ENCODE data around the gene RAD1. TPM values are rescaled to one million over a fixed set of nuclear protein-coding genes. Genes with fewer than 3 reads are reported as not detected.

The RAD1 gene
- total RNA-seq, 2 donors from 2014 or later = 12.3 to 12.8 TPM

DNA sequence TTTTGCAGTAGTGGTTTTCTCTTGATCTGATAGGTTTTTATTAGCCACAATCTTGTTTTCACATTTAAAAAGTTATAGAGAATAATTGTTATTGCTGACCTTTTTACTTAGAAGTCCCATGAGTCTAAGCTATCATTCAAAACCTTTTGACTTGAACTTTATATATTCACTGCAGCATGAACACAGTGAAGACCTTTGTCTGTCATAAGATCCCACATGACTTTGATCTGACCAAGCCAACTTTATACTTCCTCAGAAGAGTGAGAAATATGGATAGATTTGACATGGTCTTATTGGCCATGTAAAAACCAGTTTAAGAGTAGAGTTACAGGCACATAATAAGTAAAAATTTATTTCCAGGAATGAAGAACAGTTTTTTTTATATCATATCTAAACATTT lies 34.1 kb downstream of the RAD1 start:
- ATAC-seq (no peak), DNase-seq (no peak)
- intact Hi-C loops (cut with DNase I, micrococcal nuclease) = no loop called here

DNA sequence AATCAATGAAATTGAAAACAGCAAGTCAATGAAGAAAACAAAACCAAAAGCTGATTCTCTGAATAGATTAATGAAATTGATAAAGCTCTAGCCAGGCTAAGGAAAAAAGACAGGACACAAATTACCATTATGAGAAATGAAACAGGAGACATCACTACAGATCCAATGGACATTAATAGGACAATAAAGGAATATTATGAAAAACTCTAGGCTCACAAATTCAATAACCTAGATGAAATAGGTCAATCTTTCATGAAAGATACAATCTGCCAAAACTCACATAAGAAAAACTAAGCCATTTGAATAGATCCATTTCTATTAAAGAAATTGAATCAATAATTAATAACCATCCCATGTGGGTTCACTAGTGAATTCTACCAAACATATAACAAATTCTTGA lies 39.0 kb downstream of the RAD1 start:
- intact Hi-C loops (cut with DNase I, micrococcal nuclease) = no loop called here
- DNase-seq (no peak), ATAC-seq (no peak)

DNA sequence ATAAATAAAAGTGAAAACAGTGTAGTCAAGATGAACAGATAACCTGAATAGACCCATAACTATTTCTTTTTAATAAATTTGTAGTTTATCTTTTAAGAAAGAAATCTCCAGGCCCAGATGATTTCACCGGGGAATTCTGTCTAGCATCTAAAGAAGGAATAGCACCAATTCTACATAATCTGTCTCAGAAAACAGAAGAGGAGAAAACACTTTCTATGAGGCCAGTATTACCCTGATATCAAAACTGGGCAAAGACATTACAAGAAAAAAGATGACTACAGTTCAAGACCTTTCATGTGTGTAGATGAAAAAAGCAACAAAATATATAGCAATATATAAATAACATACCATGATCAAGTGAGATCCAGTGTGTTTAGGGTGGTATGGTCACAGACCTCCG lies 44.9 kb downstream of the RAD1 start:
- DNase-seq (no peak), ATAC-seq (no peak)
- intact Hi-C loops (cut with DNase I, micrococcal nuclease) = no loop called here

DNA sequence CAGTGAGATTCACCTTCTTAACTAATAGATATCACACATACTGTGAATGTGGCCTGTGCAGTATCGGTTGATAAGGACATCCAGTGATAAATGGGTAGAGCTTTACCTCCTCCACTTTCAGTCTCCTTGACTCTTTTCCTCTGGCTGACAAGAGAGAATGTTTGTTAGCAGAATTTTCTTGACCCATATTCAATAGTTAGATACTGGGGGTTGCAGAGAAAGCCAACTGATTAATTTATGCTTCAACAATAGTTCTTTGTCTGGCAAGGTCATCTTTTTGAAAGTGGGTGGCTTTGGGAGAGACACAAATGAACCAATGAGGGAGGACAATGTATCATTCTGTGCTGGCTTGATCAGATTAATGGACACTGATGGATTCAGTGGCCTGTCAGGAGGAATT lies 46.0 kb downstream of the RAD1 start:
- ATAC-seq (no peak), DNase-seq (no peak)
- intact Hi-C loops (cut with DNase I, micrococcal nuclease) = no loop called here

DNA sequence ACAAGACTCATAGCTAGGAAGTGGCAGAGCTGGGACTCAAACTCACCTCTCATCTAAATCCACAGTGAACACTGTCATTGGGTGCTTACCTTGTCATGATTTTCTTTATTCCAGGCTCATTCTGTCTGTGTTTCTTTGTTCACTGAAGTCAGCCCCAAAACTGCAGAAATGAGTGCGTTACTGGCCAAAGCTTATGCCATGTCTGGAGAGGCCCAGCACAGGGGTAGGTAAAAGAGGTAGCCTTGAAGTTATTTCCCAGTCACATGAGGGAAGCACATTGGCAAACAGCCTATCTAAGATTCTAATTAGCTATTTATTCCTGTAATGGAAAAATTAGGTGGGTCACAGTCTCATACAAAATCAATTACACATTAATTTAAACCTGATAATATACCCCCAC lies 46.5 kb downstream of the RAD1 start:
- ATAC-seq (no peak), DNase-seq (no peak)
- intact Hi-C loops (cut with DNase I, micrococcal nuclease) = no loop called here

DNA sequence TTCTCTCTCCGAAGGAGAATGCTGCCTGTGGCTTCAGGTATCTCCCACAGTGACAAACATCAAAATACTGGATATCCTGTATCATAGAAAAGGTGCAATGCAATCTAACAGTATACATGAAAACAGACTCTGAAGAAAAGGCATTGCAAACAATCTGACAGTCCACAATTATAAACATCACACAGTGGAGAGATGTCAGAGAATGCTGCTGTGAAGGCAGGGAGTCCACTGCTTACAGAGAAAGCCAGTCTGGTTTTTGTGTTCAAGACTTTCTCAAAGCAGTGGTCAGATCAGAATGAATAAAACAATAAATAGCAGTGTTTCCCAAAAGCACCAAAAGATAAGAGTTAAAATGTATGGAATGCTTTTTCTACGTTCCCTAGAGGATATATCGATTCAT lies 47.6 kb downstream of the RAD1 start:
- intact Hi-C loops (cut with DNase I, micrococcal nuclease) = no loop called here
- ATAC-seq (no peak), DNase-seq (no peak)

DNA sequence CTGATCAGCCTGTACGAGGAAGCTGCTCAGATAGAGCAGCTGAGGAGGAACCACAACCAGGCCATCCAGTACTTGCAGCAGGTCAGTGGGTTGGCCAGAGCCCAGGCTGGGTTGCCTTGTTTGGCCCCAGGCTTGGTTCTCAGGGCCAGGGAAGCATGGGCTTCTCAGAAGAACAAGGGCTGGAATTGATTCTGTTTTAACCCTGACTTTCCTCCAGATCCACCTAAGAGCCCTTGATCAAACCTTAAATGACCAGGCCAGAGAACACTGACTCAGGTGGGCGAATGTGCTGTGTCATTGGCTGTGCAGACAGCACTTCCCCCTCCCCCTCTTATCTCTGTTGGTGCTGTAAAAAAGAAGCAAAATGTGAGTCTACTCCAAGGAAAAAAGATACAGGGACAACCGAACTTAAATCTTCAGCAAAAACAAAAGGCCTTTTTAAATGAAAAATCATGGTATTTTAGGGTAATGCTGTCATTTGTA lies 48.3 kb downstream of the RAD1 start:
- no peak for ATAC-seq
- DNase-seq = peak in 1 of 2 donors; percentile 5
- intact Hi-C loops (cut with DNase I, micrococcal nuclease) = no loop called here

DNA sequence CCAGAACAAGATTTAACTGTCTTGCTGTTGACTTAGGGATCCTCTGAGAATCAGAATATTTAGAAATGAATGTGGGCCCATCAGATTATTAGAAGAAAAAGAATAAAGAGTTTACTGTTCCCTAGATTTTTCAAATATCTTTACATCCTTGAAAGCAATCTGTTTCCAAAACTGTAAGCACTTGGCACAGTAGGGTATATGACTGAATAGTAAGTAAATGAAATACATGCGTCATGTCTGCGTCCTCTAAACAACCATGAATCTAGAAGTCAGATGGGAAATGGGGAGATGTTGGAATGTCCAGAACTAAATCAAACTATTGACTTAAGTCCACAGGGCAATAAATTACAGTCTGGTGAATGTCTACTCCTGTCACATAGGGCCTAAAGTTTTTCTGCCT lies 50.2 kb downstream of the RAD1 start:
- ATAC-seq = no peak

DNA sequence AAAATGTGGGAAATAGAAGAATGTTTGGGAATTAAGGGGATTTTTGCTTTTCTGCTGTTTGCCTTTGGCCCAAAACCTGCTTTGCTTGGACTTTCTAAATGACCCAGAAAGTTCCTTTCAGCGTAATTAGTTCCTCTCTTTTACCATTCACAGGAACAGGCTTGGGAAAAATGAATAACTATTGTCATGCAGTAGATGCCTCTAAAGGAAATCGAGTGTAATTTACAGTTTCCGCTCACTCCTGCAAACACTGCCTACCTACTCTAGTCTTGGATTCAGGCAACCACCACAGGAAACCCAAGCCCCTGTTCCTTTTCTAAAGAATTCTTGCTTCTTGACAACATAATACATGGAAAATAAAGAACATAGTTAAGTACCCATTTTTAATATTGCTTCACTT lies 51.4 kb downstream of the RAD1 start:
- ATAC-seq (no peak), DNase-seq (no peak)
- intact Hi-C loops (cut with DNase I, micrococcal nuclease) = no loop called here

More for the DNA sequence above, 50.2 kb downstream of the RAD1 start:
- no peak for DNase-seq
- intact Hi-C loops (cut with DNase I, micrococcal nuclease) = no loop called here

DNA sequence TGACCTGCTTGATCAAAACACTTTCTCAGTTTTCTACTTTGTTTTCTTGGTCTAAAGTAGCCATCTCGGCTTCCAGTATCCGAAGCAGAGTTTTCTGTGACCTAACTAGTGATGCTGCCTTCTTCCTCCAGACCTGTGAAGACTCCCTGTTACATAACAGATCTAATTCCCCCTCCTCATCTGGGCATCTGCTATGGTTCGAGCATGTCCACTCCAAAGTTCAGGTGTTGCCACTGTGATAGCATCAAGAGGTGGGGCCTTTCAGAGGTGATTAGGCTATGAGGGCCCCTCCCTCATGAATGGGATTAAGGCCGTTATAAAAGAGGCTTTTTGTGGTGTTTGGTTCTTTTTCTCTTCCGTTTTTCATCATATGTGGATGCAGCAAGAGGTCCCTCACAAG lies 56.1 kb downstream of the RAD1 start:
- intact Hi-C loops (cut with DNase I, micrococcal nuclease) = no loop called here
- no peak for ATAC-seq
- no peak for DNase-seq

DNA sequence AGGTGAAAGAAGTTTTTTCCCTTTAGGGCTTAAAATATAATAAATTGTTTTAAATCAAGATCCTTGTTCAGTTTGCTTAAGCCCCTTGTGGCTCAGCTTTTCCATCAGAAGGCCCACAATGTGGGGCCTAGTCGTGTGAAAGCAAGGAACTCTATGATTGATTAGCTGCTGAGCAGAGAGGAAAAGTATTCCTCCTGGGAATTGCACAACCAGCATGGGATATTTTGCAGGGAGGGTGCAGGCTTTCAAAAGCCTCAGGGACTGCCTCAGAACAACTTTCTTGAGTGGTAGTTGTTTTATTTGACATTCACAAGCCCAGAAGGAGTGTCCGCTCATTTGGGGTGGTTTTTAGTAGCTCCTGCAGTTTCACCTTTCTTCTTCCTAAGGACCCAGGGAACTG lies 56.5 kb downstream of the RAD1 start:
- intact Hi-C loops (cut with DNase I, micrococcal nuclease) = no loop called here
- ATAC-seq (no peak), DNase-seq (no peak)

DNA sequence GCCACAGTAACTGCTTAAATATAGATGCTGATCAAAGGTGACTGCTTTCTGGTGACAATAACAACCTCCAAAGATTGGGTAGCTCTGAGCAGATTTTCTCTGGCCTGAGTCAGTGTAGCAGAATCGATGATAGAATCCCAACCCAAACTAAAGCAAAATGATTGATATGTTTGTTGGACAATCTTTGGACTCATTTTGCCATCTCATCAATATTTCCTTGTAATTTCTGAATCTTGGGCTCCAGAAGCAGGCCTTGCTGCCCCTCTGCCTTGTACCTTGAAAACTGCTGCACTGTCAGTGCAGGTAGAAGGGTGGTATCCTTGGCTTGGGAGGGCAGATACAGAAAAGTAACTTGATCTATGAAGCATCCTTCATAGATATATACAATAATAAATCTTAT lies 57.4 kb downstream of the RAD1 start:
- intact Hi-C loops (cut with DNase I, micrococcal nuclease) = no loop called here
- no peak for ATAC-seq
- no peak for DNase-seq

DNA sequence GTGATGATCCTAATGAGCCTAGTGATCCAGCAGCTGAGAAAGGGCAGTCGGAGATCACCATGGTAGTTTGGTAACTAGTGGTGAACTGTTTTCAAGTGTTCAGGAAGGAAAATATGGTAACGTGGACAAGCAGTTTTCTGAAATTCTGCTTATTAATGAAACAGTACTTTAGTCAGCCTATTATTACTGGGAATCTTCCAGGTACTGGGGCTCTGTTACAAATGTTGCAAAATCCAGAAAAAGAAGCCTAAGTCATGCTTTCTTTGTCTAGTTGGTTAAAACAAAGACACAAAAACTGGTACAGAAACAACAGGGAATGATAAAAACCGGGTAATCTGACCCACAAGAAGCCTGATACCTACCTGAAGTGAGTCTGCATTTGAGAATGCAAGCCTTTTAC lies 58.1 kb downstream of the RAD1 start:
- DNase-seq (no peak), ATAC-seq (no peak)
- intact Hi-C loops (cut with DNase I, micrococcal nuclease) = no loop called here

Other genes starting within 250 kb of the RAD1 start
- gene TTC23L, start 76.3 kb downstream of the RAD1 start, total RNA-seq = under 1 TPM in 1 of 2 donors, not detected in 1; 0.12 TPM
- 10 to 100 TPM; 11.2 to 13.8 TPM for gene BRIX1, start 207 bp upstream of the RAD1 start, total RNA-seq
- 10 to 100 TPM; 37.9 to 40.0 TPM for gene DNAJC21, start 14.1 kb upstream of the RAD1 start, total RNA-seq
- not detected for gene AGXT2, start 132.4 kb upstream of the RAD1 start, total RNA-seq